IMR-90 (cell line): ENCODE results near the gene CEMP1. TPM values are rescaled to one million over a fixed set of nuclear protein-coding genes. Genes with fewer than 3 reads are reported as not detected.

Experiments used
- ATAC-seq: fragments of 200-7000 bp; cut with Tn5 transposase; 2 replicates; pipeline ENCODE4 v1.9.1; 2020; ENCODE audit warnings: low read depth, mild to moderate bottlenecking, moderate library complexity
- BruUV-seq: library from RNA; stranded (reverse); fragments of 400-500 nt; replicated peaks from 2 replicates; lab custom pipeline; 2021; lab: Mats Ljungman, UMichigan
- CTCF ChIA-PET: fragments of 300-600 bp; formaldehyde crosslinking; extraction: SDS; loops from one replicate; lab custom pipeline; 2021; ENCODE audit warnings: antibody characterized with exemption; lab: Yijun Ruan, JAX
- POLR2A ChIA-PET: fragments of 300-600 bp; sonication (Branson Sonifier 250); formaldehyde crosslinking; loops from one replicate; lab custom pipeline; 2022; ENCODE audit warnings: antibody characterized with exemption; ENCODE audit not compliant: unreplicated experiment; lab: Charles Lee
- DNase-seq: peaks from one replicate; pipeline ENCODE4 v3.0.0; 2013
- H2AFZ ChIP-seq: replicated peaks from 2 replicates; pipeline ENCODE3; 2013; ENCODE audit warnings: low read length, mild to moderate bottlenecking; ENCODE audit not compliant: poor library complexity
- H2AK5ac ChIP-seq: 2 replicates; pipeline ENCODE4 v1.6.1; 2013; ENCODE audit warnings: low read depth, low read length, inconsistent platforms
- H2AK9ac ChIP-seq: replicated peaks from 2 replicates; pipeline ENCODE3; 2013; ENCODE audit warnings: mild to moderate bottlenecking, low read depth, low read length, moderate library complexity; ENCODE audit not compliant: poor library complexity
- H2BK120ac ChIP-seq: 2 replicates; pipeline ENCODE4 v1.6.1; 2013; ENCODE audit warnings: low read depth, low read length, inconsistent platforms
- H2BK15ac ChIP-seq: 3 replicates; pipeline ENCODE4 v1.6.1; 2013; ENCODE audit warnings: low read depth, low read length, inconsistent platforms
- H2BK20ac ChIP-seq: 2 replicates; pipeline ENCODE4 v1.6.1; 2013; ENCODE audit warnings: low read depth, mild to moderate bottlenecking, inconsistent platforms, low read length, moderate library complexity
- H2BK5ac ChIP-seq: 2 replicates; pipeline ENCODE4 v1.6.1; 2013; ENCODE audit warnings: mild to moderate bottlenecking, low read depth, low read length, inconsistent platforms; ENCODE audit not compliant: poor library complexity, severe bottlenecking
- H3K14ac ChIP-seq: replicated peaks from 2 replicates; pipeline ENCODE4 v1.6.1; 2013; ENCODE audit warnings: low read depth, low read length, inconsistent platforms
- H3K18ac ChIP-seq: 2 replicates; pipeline ENCODE4 v1.6.1; 2013; ENCODE audit warnings: low read depth, low read length, control low read depth
- H3K23ac ChIP-seq: 2 replicates; pipeline ENCODE4 v1.6.1; 2013; ENCODE audit warnings: low read depth, low read length, inconsistent platforms
- H3K27ac ChIP-seq: 2 replicates; pipeline ENCODE4 v1.5.1; 2013; ENCODE audit warnings: mild to moderate bottlenecking, control low read depth, low read length; ENCODE audit not compliant: insufficient read depth
- H3K27me3 ChIP-seq: 2 replicates; pipeline ENCODE4 v1.6.1; 2013; ENCODE audit warnings: low read length; ENCODE audit not compliant: control insufficient read depth, insufficient read depth
- H3K36me3 ChIP-seq: 2 replicates; pipeline ENCODE4 v1.6.1; 2013; ENCODE audit warnings: low read length, mixed read lengths; ENCODE audit not compliant: control insufficient read depth, insufficient read depth
- H3K4ac ChIP-seq: 2 replicates; pipeline ENCODE4 v1.6.1; 2013; ENCODE audit warnings: low read depth, low read length, inconsistent platforms
- H3K4me1 ChIP-seq: 2 replicates; pipeline ENCODE4 v1.6.1; 2013; ENCODE audit warnings: low read length, mixed read lengths; ENCODE audit not compliant: control insufficient read depth, insufficient read depth
- H3K4me2 ChIP-seq: 2 replicates; pipeline ENCODE4 v1.6.1; 2013; ENCODE audit warnings: low read depth, mild to moderate bottlenecking, control low read depth, low read length, moderate library complexity
- H3K4me3 ChIP-seq: 2 replicates; pipeline ENCODE4 v1.5.1; 2013; ENCODE audit warnings: low read depth, mild to moderate bottlenecking, control low read depth, low read length, moderate library complexity; ENCODE audit not compliant: insufficient read depth
- H3K56ac ChIP-seq: 2 replicates; pipeline ENCODE4 v1.6.1; 2013; ENCODE audit warnings: low read length, inconsistent platforms; ENCODE audit not compliant: insufficient read depth; ENCODE audit errors: extremely low read depth
- H3K79me1 ChIP-seq, 2 experiments: 2 replicates each; pipeline ENCODE4 v1.6.1; 2013; ENCODE audit warnings: low read length in 2 of 2, inconsistent platforms in 1 of 2, low read depth in 1 of 2
- H3K9ac ChIP-seq: 2 replicates; pipeline ENCODE4 v1.6.1; 2013; ENCODE audit warnings: low read depth, low read length, control low read depth
- H3K9me1 ChIP-seq: 2 replicates; pipeline ENCODE4 v1.6.1; 2013; ENCODE audit warnings: low read length, inconsistent platforms; ENCODE audit not compliant: insufficient read depth
- H3K9me3 ChIP-seq: 2 replicates; pipeline ENCODE4 v1.6.1; 2013; ENCODE audit warnings: low read length; ENCODE audit not compliant: control insufficient read depth, insufficient read depth
- H4K20me1 ChIP-seq: 2 replicates; pipeline ENCODE4 v1.6.1; 2013; ENCODE audit warnings: low read length, inconsistent platforms; ENCODE audit not compliant: insufficient read depth
- H4K5ac ChIP-seq: 2 replicates; pipeline ENCODE4 v1.6.1; 2013; ENCODE audit warnings: mild to moderate bottlenecking, low read depth, low read length, control low read depth
- H4K8ac ChIP-seq, 2 experiments: 2 replicates each; pipeline ENCODE4 v1.6.1; 2013; ENCODE audit warnings: low read depth in 2 of 2, low read length in 2 of 2, control low read depth in 1 of 2, inconsistent platforms in 1 of 2
- H4K91ac ChIP-seq: 2 replicates; pipeline ENCODE4 v1.6.1; 2013; ENCODE audit warnings: low read depth, low read length, inconsistent platforms; ENCODE audit not compliant: insufficient read depth
- BHLHE40 ChIP-seq: fragments of 150-350 bp; IDR thresholded peaks from 2 replicates; pipeline ENCODE4 v1.6.1; 2016; ENCODE audit warnings: mild to moderate bottlenecking, low read depth, low read length
- CEBPB ChIP-seq: IDR thresholded peaks from 2 replicates; pipeline ENCODE4 v1.6.1; 2012; ENCODE audit warnings: low read depth, low read length, improper control_type of control experiment
- CHD1 ChIP-seq: IDR thresholded peaks from 2 replicates; pipeline ENCODE4 v1.6.1; 2012; ENCODE audit warnings: low read depth, low read length, improper control_type of control experiment
- FOS ChIP-seq: fragments of 150-350 bp; IDR thresholded peaks from 2 replicates; pipeline ENCODE4 v1.6.1; 2016; ENCODE audit warnings: low read depth, low read length
- MAFK ChIP-seq: IDR thresholded peaks from 2 replicates; pipeline ENCODE4 v1.6.1; 2012; ENCODE audit warnings: low read depth, low read length, improper control_type of control experiment
- MAZ ChIP-seq: IDR thresholded peaks from 2 replicates; pipeline ENCODE4 v1.6.1; 2012; ENCODE audit warnings: low read depth, mild to moderate bottlenecking, low read length, improper control_type of control experiment, moderate library complexity, borderline replicate concordance
- MXI1 ChIP-seq: IDR thresholded peaks from 2 replicates; pipeline ENCODE4 v1.6.1; 2012; ENCODE audit warnings: low read depth, mild to moderate bottlenecking, low read length, moderate library complexity, borderline replicate concordance
- NFE2L2 ChIP-seq: fragments of 150-350 bp; IDR thresholded peaks from 2 replicates; pipeline ENCODE4 v1.6.1; 2016; ENCODE audit warnings: low read depth, mild to moderate bottlenecking, low read length
- POLR2A ChIP-seq: IDR thresholded peaks from 2 replicates; pipeline ENCODE4 v1.6.1; 2012; ENCODE audit warnings: mild to moderate bottlenecking, low read depth, low read length
- RAD21 ChIP-seq: IDR thresholded peaks from 2 replicates; pipeline ENCODE4 v1.6.1; 2012; ENCODE audit warnings: low read length, improper control_type of control experiment
- RCOR1 ChIP-seq: IDR thresholded peaks from 2 replicates; pipeline ENCODE4 v1.6.1; 2012; ENCODE audit warnings: mild to moderate bottlenecking, low read length, improper control_type of control experiment; ENCODE audit not compliant: insufficient replicate concordance
- RFX5 ChIP-seq: IDR thresholded peaks from 2 replicates; pipeline ENCODE4 v1.8.0; 2012; ENCODE audit warnings: low read depth, mild to moderate bottlenecking, low read length, moderate library complexity
- SMC3 ChIP-seq: fragments of 150-350 bp; IDR thresholded peaks from 2 replicates; pipeline ENCODE4 v1.6.1; 2016; ENCODE audit warnings: low read depth, mild to moderate bottlenecking, antibody characterized with exemption, low read length, moderate library complexity
- USF2 ChIP-seq: fragments of 150-350 bp; IDR thresholded peaks from 2 replicates; pipeline ENCODE4 v1.6.1; 2017; ENCODE audit warnings: mild to moderate bottlenecking, antibody characterized with exemption, low read length, low read depth
- WGBS, 2 experiments: methylation state at CpG; one replicate each; pipeline versions ENCODE4 v1.1.5 to v1.1.7; 2013; ENCODE audit warnings: missing lambda C conversion rate in 2 of 2; ENCODE audit not compliant: insufficient read length in 1 of 2; ENCODE audit errors: extremely low coverage in 2 of 2; 5-methylcytosine and 5-hydroxymethylcytosine counted together
- dilution Hi-C: fragments of 300-500 bp; cut with HindIII; formaldehyde crosslinking; loops from one replicate; pipeline ENCODE4 v1.14.3; 2018; ENCODE audit warnings: low sequenced_read_pairs; ENCODE audit not compliant: unreplicated experiment
- in situ Hi-C: fragments of 300-500 bp; cut with MboI; formaldehyde crosslinking; loops from 3 replicates; pipeline ENCODE4 v1.14.3; 2019; ENCODE audit warnings: low sequenced_read_pairs, inconsistent platforms, mixed read lengths
- intact Hi-C: fragments of 100-400 bp; cut with micrococcal nuclease; formaldehyde crosslinking; loops from 2 replicates; pipeline ENCODE4 v1.10.0; 2022
- polyA plus RNA-seq, 3 experiments: library from polyadenylated mRNA; depleted of rRNA; stranded (reverse); fragments of >200 nt; gene quantifications; 2 replicates each; pipeline ENCODE4 v1.2.3, GENCODE V29; 2012; ENCODE audit warnings: low replicate concordance in 1 of 3
- total RNA-seq: library from RNA; depleted of rRNA; stranded (reverse); fragments of >200 nt; gene quantifications from 2 replicates; pipeline ENCODE4 v1.2.3, GENCODE V29; 2012
- TF ChIP-seq, protein P1 (sequence below): fragments of 150-350 bp; IDR thresholded peaks from 2 replicates; pipeline ENCODE4 v1.6.1; 2016; ENCODE audit warnings: low read depth, mild to moderate bottlenecking, low read length, moderate library complexity, borderline replicate concordance
- TF ChIP-seq, protein P2 (sequence below): conservative IDR thresholded peaks from 2 replicates; pipeline ENCODE4 v1.5.1; 2012; ENCODE audit warnings: mild to moderate bottlenecking, low read depth, low read length, improper control_type of control experiment

CEMP1 gene
- total and polyA plus RNA-seq, 2 of the 4 experiments (the other 2 are of a cell fraction), result not detected

GRCh38 chr16:2517954-2518605 lies 13.1 kb downstream of the CEMP1 start:
- Histone ChIP-seq H3K18ac (no peak overlapping the region), H2BK20ac (no peak overlapping the region), H3K79me1 (peaks cover 12 to 57% of the 10 kb centered on the region in 2 experiments), H4K91ac (no peak overlapping the region), H2BK5ac (no peak overlapping the region), H2AFZ (no peak overlapping the region), H2AK5ac (no peak overlapping the region), H3K4me2 (no peak overlapping the region), H4K20me1 (peaks cover 57% of the 10 kb centered on the region), H2BK15ac (no peak overlapping the region), H3K4ac (no peak overlapping the region), H3K27ac (no peak overlapping the region), H2AK9ac (no peak overlapping the region), H3K23ac (no peak overlapping the region), H3K4me1 (peaks cover 16% of the 10 kb centered on the region), H3K27me3 (no peaks in the 10 kb centered on the region), H4K8ac (no peak overlapping the region), H4K5ac (no peak overlapping the region), H3K4me3 (no peak overlapping the region), H3K36me3 (peaks cover 4% of the 10 kb centered on the region), H3K56ac (no peak overlapping the region), H2BK120ac (no peak overlapping the region), H3K9me3 (no peaks in the 10 kb centered on the region), H3K9ac (no peak overlapping the region), H3K9me1 (peaks cover 19% of the 10 kb centered on the region), H3K14ac (no peak overlapping the region)
- POLR2A ChIA-PET, result no interaction called here
- in situ Hi-C loops (no loop called here), intact Hi-C loops (no loop called here), dilution Hi-C loops (no loop called here)
- CTCF ChIA-PET, result no interaction called here
- ATAC-seq (no peak), DNase-seq (no peak)
- no peak for TF ChIP-seq CHD1
- TF ChIP-seq CEBPB, result no peak
- TF ChIP-seq RAD21, result no peak
- TF ChIP-seq MAFK, result no peak
- no peak for TF ChIP-seq BHLHE40
- no peak for TF ChIP-seq SMC3
- no peak for TF ChIP-seq RCOR1
- TF ChIP-seq MXI1, result no peak
- TF ChIP-seq NFE2L2, result no peak
- TF ChIP-seq RFX5, result no peak
- TF ChIP-seq, protein P1, sequence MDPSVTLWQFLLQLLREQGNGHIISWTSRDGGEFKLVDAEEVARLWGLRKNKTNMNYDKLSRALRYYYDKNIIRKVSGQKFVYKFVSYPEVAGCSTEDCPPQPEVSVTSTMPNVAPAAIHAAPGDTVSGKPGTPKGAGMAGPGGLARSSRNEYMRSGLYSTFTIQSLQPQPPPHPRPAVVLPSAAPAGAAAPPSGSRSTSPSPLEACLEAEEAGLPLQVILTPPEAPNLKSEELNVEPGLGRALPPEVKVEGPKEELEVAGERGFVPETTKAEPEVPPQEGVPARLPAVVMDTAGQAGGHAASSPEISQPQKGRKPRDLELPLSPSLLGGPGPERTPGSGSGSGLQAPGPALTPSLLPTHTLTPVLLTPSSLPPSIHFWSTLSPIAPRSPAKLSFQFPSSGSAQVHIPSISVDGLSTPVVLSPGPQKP, result no peak
- no peak for TF ChIP-seq POLR2A
- TF ChIP-seq, protein P2, sequence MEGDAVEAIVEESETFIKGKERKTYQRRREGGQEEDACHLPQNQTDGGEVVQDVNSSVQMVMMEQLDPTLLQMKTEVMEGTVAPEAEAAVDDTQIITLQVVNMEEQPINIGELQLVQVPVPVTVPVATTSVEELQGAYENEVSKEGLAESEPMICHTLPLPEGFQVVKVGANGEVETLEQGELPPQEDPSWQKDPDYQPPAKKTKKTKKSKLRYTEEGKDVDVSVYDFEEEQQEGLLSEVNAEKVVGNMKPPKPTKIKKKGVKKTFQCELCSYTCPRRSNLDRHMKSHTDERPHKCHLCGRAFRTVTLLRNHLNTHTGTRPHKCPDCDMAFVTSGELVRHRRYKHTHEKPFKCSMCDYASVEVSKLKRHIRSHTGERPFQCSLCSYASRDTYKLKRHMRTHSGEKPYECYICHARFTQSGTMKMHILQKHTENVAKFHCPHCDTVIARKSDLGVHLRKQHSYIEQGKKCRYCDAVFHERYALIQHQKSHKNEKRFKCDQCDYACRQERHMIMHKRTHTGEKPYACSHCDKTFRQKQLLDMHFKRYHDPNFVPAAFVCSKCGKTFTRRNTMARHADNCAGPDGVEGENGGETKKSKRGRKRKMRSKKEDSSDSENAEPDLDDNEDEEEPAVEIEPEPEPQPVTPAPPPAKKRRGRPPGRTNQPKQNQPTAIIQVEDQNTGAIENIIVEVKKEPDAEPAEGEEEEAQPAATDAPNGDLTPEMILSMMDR, result no peak
- no peak for TF ChIP-seq USF2
- no peak for TF ChIP-seq FOS
- TF ChIP-seq MAZ, result no peak
- WGBS, 2 experiments, result 93% methylated on average over 5 of the region's 12 CpGs; no CpG with 5 or more reads in 1 of the 2 experiments
- no TSS peak for BruUV-seq
